ENCODE data around the gene PICK1.

- TF ChIP-seq CTCF (conservative IDR thresholded peaks at IDR 0.05; ENCODE audit: low read depth, low read length) (no peak), EZH2 (IDR thresholded peaks at IDR 0.05; ENCODE audit: borderline replicate concordance, low read depth, low read length, poor library complexity, severe bottlenecking) (no peak)
These were observed 32.3 kb downstream of the PICK1 start for GRCh38 chr22:38089474-38089851.

All from A673 (cell line).